HG03196 (cell line): ENCODE results near the gene NPNT.

ENCODE experiments used
- ATAC-seq: cut with Tn5 transposase; IDR thresholded peaks from one replicate; pipeline ENCODE4 v1.9.1; 2021; ENCODE audit not compliant: unreplicated experiment

NPNT gene

DNA sequence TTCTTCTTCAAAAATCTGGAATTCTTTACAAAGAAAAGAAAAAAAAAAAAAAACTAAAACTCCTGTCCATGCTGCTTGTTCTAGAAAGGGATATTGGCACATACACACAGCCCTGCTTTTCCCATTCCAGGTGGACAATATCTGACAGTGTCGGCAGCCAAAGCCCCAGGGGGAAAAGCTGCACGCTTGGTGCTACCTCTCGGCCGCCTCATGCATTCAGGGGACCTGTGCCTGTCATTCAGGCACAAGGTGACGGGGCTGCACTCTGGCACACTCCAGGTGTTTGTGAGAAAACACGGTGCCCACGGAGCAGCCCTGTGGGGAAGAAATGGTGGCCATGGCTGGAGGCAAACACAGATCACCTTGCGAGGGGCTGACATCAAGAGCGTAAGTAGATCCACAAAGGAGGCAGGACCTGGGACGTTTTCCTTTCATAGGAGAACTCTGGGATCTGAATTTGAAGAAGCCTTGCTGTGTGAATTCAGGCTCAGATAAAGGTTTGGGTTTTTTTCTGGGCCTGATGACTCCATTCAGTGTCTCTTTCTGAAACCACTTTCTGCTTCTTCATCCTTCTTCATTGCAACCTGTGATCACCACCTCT lies 71.9 kb downstream of the NPNT start:
- no peak for ATAC-seq

DNA sequence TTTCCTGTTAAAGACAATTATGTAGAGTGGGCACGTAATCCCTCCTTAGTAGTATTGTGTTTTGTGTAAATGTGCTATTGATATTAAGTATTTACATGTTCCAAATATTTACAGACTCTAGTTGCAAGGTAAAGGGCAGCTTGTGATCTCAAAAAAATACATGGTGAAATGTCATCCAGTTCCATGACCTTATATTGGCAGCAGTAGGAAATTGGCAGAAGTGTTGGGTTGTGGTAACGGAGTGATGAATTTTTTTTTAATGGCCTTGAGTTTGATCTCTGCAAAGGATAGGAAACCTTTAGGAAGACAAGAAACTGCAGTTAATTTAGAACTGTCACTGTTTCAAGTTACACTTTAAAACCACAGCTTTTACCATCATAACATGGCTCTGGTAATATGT lies 74.3 kb downstream of the NPNT start:
- no peak for ATAC-seq

DNA sequence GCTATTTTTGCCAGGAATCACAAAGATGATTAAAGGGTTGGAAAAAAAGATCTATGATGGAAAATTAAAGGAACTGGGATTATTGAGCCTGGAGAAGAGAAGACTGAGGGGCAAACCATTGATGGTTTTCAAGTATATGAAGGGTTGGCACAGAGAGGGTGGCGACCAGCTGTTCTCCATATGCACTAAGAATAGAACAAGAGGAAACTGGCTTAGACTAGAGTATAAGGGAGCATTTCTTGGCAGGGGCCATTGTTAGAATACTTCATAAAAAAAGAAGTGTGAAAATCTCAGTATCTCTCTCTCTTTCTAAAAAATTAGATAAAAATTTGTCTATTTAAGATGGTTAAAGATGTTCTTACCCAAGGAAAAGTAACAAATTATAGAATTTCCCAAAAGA lies 75.1 kb downstream of the NPNT start:
- no peak for ATAC-seq

DNA sequence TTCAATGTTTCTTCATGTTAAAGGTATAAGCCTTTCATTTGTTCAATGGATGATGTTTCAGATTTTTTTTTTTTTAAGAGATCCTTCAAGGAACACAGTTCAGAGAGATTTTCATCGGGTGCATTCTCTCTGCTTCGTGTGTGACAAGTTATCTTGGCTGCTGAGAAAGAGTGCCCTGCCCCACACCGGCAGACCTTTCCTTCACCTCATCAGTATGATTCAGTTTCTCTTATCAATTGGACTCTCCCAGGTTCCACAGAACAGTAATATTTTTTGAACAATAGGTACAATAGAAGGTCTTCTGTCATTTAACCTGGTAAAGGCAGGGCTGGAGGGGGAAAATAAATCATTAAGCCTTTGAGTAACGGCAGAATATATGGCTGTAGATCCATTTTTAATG lies 75.8 kb downstream of the NPNT start:
- ATAC-seq = no peak

DNA sequence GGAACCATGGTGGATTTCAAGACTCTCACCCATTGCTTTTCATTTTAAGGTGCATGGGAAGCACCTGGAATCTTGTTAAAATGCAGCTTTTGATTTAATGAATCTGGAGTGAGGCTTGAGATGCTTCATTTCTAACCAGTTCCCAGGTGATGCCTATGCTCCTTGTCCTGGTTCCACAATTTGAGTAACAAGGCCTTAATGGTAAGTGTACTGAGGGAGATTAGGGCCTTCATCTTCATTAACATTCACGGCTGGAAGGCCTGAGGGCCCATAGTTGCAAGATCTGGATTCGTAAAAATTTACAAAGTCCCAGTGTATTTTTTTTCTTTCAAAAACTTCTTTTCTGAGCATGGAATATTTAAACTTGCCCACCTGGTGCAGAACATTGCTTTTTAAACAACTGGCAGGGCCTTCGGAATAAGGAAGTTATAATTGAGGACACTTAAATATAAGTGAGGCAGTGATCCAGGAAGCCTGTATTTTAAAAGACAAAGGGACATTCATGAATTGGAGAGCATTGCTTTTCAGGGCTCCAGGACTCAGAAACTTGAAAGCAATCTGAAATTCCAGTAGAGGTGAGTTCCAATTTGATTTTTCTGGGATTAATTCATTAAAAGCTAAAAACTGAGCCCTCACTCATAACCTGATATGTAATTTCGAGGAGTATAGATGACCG lies 77.8 kb downstream of the NPNT start:
- no peak for ATAC-seq

DNA sequence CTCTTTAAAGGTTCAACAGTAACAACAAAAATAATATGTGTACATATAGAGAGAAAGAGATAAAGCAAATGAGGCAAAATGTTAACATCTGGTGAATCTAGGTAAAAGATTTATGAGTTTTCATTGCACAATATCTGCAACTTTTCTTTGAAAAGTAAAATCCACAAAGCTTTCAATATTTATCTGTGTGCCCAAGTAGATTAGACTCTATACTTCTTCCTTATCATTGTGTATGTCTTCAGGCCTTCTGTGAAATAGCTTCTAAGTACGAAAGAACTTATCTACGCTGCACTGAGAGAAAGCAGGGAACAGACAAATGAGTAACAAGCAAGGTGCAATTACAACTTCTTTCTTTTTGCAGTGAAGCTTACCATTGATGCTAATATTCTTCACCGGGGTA lies 81.6 kb downstream of the NPNT start:
- no peak for ATAC-seq

DNA sequence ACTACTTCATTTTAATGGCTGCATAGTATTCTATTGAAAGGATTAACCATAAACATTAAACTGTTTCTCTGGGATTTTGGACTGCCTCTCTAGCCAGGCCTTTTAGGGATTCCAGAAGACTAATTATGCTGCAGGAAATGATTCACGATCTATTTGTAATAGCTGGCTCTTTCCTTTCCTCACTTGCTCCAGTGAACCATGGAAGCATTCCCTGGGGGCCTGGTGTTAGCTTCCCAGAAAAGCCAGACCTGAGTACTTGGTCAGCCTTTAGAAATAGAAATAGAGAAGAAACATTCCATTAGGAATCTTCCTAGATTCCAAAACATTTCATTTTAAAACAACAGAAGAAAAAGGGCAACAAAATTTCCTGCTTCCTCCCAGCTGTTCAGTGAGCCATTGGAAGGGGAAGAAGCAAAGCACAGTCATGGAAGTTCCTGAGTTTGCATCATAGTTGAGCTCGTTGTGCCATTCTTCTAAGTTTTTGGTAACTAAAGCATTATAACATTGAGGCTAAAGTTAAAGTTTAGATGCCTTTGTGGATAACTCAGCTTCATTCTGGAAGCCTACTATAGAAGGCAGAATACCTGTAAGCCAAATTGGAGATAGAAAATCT lies 83.5 kb downstream of the NPNT start:
- no peak for ATAC-seq

DNA sequence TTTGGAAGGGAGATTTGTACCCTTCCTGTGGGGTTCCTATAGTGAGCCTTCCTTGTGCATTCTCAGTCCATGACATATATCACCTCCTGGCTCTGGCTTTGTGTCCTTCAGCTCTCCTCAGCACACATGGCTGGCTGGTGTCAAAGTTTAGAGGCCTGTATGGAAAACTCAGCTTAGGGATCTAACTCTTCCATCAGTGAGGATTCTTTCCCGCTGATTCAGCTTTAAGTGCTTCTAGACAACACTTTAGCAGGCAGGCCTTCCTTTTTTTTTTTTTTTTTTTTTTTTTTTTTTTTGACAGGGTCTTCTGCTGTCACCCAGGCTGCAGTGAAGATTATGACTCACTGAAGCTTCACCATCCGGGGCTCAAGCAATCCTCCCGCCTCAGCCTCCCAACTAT lies 84.2 kb downstream of the NPNT start:
- ATAC-seq = no peak

DNA sequence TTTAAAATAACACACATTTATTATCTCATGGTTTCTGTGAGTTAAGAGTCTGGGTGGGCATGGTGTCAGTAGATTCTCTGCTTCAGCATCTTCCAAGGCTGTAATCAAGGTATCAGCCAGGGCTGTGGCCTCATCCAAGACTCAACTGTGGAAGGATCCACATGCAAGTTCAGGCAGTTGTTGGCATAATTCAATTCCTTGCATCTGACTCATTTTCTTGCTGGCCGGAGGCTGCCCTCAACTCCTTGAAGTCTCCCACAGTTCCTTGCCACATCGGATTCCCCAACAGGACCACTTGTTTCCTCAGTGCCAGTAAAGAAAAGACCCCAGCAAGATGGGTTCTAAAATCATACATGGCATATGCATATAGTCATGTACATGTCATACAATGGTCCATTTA lies 93.4 kb downstream of the NPNT start:
- no peak for ATAC-seq

DNA sequence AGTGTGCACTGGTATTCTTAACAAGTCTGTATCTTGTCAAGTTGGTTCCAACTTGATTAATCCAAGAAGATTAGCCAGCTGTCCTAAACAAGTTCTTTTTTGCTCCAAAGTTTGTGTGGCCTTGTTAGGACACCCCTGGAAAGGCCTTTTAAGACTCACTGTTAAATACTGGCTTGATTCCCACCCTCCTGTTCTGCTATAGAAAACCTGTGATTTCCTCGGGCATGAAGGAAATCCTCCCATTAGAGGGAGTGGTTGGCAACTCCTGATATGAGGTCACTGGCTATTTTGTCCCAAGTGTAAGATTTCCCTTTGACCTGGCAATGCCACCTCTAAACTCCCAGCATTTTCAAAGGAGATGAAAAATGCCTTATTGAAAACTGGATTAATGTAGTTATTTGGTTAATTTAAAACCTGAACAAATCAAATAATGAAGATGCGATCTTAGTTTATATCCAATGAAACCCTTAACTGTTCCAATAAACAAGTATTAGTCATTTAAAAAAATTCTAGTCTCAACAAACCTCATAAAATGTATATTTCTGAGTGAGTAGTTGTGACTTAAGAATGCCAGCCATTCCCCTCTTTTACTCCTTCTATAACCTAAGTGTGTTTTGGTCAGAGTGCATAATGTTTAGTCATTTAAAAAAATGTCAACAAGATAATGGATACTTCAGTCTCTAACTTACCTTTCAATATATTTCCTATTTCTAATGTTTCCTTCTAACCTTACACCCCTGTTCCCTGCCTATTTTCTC lies 94.4 kb downstream of the NPNT start:
- no peak for ATAC-seq

DNA sequence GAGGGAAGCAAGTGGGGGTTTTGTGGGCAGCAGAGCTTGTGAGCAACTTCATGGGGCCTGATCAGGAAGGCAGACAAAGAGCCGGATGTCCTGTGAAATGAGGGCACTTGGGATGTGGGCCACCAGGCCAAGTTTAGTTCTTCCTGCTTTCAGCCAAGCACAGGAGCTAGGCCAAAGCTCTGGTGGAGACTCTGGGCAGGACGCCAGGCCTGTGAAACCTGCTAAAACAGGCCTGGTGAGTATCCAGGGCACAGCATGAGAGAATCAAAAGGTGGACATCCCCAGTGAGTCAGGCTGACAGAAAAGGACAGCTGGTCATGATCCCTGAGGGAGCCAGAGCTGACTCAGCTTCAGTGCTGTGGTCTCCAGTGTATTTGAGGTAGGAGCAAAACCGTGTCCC lies 95.7 kb downstream of the NPNT start:
- ATAC-seq = no peak

DNA sequence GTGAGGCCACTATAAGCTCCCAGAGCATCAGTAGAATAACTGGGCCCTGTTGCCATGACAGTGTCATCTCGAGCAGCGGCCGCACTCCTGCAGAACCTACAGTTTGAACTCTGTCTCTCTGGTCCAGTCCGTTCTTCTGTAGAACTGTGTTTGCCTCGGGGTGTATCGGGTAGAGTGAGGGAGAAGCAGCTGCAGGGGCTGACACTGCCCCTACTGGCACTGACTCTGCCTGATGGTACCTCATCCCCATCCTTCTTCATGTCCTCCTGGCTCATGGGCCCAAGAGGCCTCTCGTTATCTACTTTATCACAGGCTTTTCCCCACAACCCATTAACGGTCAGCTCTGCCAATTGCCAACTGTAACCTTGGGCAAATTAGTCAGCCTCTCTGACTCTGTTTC lies 96.5 kb downstream of the NPNT start:
- no peak for ATAC-seq

DNA sequence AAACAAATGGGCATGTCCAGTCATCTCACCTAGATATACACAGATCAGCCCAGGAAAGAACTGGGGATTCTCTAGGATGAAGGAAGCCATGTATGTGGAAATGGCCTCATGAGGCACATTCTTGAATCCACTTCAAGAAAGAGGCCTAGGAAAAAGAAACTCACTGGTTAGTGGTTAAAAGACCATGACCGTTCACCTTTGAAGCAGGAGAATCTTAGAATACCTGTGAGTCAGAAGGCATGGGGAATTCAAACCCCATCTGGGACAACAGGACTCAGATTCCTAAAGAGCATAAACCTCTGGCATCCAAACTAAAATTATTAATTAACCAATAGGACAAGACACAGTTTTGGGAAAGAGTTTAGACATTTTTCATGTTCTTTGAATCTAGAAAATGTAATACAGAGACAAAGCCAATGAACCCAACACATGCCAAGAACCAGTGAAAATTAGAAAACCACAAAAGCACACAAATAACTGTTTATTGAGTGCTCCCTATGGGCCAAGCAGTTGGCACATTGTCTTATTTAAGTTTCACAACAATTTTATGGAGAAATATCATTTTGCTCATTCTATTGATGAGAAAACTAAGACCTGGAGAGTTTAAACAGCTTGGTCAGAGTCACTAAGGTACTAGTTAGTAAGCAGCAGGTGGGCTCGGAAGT lies 97.5 kb downstream of the NPNT start:
- ATAC-seq = no peak

DNA sequence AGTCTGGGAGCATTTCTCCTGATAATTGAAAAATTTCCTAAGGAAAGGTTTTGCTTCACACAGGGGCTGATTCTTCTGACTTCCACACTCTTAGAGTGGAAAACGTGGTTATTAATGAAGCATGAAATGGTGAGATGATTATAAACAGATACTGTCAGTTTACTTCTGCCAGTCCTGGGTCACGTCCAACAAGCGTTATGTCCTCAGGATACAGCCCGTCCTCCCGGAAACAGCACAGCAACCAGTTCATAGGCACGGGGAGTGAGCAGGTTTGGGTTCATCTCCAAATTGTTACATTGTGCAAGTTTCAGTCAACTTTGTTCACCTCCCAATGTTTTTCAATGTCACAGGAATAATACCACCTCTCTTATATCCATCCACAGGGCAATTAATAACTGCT lies 98.8 kb downstream of the NPNT start:
- ATAC-seq = no peak

DNA sequence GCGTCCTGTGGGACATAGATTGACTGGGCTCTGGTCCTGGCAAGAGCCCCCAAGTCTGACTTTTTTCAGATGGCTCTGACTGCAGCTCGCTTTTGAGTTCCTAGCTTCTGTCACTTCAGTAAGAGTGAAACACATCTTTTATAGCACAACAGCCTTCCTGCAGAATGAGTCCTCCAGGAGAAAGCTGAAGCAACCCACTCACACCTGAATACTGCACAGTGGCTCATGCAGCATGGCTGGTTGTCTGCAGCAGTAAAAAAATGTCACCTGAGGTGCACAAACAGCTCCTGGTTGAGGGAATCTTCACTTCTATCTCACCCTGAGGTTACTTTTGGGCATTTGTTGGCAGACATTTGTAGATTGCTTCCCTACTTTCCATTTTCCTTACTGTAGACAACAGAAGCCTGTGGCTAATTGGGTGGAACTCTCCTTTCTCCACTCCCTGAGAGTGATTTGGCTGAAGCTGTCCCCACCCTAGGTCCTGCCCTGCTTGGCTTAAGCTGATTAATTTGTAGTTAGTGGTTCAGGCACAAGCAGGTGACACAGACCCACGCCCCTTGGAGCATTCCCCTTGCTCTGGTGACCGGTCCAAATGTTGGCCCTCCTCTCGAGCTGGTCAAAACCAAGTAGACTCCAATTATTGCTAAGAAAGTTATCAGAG lies 99.7 kb downstream of the NPNT start:
- no peak for ATAC-seq

DNA sequence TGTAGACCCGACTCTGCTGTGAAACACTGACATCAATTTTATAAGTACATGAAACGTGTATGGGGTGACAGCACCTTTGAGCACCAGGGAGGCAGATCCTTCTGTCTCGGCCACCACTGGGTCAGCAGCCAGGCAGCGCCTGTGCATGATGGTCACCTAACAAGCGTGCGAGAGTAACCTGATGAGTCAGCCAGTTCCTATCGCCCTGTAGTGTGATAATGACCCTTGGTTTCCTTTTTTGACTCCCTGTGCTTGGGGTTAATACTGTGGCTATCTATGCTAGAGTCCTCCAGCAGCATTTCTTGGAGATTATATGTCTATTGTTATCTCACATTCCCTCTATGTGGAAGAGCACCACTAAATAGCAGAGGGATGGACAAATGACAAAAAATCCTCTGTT lies 101.6 kb downstream of the NPNT start:
- no peak for ATAC-seq

DNA sequence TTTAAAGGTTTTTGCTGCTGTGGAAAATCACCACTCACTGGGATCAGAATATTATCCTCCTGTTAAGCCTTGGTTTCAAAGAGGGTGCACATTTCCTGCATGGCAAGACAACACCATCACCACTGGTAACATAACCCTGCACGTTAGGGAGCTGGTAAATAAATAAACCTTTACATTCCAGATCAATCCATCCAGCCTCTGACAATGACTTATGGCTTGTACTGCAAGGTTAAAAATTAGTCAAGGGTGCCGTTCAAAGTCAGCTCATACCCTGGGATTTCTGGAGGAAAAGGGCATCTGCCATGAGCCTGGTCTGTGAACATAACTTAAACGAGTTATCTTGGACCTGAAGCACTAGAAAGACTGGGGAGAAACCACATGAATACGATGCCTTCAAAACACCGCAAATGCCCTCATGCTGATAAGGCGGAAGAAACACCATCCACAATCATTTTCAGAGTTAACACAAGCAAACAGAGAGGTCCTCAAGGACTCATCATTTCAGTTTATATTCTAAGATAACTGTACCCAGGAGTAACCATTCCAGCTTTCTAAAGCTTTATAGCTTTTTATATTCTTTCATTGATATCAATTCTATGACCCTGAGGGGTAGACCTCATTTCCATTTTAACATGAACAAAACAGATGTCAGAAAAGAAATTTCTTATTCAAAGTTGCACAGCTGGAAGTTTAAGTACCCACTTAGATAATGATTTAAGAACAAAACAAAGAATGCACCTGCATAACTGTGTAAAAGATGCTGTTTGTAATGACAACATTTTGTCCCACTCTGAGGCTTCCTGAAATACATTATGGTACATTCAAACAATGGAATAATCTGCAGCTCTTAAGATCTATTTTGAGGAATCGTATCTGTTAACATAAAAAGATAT lies 103.1 kb downstream of the NPNT start:
- no peak for ATAC-seq

DNA sequence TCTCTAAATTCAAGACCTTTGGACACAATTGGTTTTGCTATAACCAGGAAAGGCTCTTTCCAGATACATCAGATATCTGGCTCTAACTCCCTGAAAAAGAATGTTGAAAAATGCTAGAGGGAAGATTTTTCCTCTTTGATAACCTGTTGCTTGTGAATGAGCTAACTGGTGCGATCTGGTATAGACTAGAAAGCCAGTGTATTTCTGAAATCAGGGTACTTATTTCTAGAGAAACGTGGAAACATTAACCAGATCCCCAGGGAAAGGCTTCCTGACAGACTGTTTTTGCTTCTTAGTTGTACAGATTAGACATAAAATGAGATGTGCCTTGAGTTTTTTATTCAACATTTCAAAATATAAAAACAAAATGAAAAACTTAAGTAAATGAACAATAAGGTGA lies 107.7 kb downstream of the NPNT start:
- ATAC-seq = no peak

DNA sequence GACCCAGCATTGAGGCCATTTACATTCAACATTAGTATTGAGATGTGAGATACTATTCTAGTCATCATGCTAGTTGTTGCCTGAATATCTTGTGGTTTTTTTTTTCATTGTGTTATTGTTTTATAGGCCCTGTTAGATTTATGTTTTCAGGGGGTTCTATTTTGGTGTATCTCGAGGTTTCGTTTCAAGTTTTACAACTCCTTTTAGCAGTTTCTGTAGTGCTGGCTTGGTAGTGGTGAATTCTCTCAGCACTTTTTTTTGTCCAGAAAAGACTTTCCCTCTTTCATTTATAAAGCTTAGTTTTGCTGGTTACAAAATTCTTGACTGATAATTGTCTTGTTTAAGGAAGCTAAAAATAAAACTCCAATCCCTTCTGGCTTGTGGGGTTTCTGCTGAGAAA lies 115.5 kb downstream of the NPNT start:
- no peak for ATAC-seq

DNA sequence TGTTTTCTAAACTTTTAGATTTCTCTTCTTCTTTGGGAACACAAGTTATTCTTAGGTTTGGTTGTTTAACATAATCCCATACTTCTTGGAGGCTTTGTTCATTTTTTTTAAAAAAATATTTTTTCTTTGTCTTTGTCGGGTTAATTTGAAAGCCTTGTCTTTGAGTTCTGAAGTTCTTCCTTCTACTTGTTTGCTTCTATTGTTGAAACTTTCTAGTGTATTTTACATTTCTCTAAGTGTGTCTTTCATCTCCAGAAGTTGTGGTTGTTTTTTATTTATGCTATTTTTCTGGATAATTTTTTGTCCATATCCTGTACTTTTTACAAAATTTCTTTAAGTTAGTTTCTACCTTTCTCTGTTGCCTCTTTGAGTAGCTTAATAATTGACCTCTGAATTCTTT lies 116.1 kb downstream of the NPNT start:
- ATAC-seq = no peak
